HG02938 (cell line): ENCODE results near the gene SINHCAF.
A peak's percentile ranks its signal among the peaks of the same experiment; 100 is the strongest.
"Not testable (repeated sequence)": the region's sequence is repeated elsewhere in the genome, so short reads cannot be mapped to it uniquely, and the experiment has no call there.

Source experiments
- ATAC-seq: cut with Tn5 transposase; IDR thresholded peaks from one replicate; pipeline ENCODE4 v1.9.1; 2021; ENCODE audit warnings: mild to moderate bottlenecking, moderate library complexity; ENCODE audit not compliant: unreplicated experiment

SINHCAF gene

GRCh38 chr12:31325877-31326631, at the start of gene SINHCAF:
Gene SINHCAF (minus strand): TSS chr12:31326150. CDS start chr12:31298204, 27,946 bp downstream.
- ATAC-seq = peak; percentile 43

DNA sequence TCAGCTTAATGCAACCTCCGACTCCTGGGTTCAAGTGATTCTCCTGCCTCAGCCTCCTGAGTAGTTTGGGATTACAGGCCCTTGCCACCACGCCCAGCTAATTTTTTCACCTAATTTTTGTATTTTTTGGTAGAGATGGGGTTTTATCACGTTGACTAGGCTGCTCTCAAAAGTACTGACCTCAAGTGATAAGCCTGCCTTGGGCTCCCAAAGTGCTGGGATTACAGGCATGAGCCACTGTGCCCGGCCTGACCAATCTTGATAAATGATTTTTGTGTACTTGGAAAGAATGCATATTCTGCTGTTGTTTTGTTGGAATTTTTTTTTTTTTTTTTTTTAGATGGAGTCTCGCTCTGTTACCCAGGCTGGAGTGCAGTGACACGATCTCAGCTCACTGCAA, 49.5 kb upstream of the SINHCAF start:
- not testable (repeated sequence) for ATAC-seq

- no peak for ATAC-seq
Observed at GRCh38 chr12:31371256-31371620, 45.3 kb upstream of the SINHCAF start.

DNA sequence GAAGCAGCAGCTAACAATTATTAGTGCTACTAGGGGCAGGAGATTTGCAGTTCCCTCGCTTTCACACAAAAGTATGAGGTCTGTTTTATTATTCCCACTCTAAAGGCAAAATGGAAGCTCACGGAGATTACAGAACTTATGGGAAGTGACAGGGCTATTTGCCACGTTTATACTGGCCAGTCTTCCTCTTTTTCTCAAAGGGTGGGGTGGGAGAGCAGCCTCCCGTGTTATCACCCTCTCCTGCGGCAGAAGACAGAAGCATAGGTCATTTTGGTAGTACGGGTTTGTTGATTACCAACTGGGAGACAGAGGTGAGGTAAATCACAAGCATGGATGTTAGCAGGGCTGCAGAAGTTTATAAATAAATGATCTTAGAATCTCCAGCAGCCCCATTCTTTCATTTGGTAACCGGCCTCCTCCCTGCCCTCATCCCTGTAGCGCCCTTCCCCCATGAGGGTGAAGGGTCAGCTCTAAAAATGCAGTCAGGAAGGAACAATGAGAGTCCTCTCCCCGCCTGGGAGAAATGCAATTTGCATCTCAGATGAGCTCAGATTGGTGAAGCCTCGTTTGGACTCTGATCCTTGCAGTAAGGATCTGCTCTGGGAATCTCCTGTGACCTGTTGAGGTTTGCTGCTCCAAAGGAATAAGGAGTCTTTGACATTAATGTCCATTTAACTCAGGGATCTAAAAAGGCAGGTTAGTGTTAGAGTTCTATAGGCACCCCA, 44.7 kb upstream of the SINHCAF start:
- ATAC-seq = no peak

- ATAC-seq = no peak
Observed at GRCh38 chr12:31369712-31370521, 44.0 kb upstream of the SINHCAF start.

DNA sequence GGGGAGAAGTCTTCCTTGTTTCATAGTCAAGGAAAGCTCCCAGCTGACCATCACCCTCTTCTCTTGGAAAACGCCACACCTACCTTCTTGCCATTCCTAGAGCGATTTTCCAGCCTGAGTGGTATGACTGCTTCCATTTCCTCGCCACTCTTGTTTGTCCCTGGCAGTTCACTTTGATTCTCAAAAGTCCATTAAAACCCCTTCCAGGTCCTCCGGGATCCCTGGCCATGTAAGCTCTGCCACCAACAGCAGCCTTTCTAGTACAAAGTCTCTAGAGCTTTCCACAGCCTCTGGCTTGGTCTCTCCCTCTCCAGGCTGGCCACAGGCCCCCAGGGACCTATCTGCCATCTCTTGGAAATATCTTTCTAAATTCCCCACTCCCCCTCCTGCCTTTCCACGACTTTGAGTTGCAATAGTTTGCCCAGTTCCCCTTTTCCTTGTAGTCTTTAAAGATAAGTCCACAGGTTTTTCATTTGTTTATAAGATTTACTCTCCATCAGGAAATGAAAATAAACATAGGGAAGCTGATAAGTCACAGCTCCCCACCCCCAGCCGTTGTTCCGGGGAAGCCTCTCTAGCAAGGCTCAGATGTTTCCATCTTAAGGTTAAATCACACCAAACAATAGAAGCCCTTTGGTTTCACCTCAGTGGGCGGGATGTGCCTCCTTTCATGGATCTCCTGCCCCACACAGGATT, 42.9 kb upstream of the SINHCAF start:
- ATAC-seq = no peak

- no peak for ATAC-seq
Observed at GRCh38 chr12:31366104-31366621, 40.2 kb upstream of the SINHCAF start.

DNA sequence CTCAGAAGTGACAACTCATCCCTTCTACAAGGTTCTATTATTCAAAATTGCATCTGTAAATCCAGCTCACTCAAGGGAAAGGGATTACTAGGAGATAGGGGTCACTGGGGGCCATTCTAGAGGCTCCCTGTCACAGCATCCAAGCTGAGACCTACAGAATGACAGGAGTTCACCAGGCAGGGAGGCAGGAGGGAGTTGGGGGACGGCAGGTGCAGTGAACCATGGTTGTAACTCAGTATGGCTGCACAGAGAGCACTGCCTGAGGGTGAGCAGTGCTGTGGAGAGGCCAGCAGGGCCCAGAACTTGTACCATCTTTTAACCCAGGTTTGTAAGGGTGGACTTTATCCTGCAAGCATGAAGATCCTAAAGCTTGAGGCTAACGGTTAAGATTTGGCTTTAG, 37.9 kb upstream of the SINHCAF start:
- no peak for ATAC-seq

DNA sequence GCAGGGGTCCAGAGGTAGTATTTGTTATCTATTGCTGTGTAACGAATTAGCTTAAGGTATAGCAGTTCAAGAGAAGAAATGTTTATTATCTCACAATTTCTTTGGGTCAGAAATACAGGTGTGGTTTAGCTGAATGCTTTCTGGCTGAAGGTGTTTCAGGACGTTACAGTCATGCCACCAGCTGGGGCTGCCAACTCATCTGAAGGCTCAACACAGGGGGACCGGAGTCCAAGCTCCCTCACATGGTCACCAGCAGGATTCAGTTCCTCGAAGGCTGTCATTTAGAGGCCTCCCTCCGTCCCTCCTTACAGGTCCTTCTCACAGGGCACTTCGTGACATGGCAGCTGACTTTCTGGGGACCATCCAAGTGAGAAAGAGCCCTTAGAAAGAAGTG, 37.5 kb upstream of the SINHCAF start:
- ATAC-seq = peak; percentile 28

DNA sequence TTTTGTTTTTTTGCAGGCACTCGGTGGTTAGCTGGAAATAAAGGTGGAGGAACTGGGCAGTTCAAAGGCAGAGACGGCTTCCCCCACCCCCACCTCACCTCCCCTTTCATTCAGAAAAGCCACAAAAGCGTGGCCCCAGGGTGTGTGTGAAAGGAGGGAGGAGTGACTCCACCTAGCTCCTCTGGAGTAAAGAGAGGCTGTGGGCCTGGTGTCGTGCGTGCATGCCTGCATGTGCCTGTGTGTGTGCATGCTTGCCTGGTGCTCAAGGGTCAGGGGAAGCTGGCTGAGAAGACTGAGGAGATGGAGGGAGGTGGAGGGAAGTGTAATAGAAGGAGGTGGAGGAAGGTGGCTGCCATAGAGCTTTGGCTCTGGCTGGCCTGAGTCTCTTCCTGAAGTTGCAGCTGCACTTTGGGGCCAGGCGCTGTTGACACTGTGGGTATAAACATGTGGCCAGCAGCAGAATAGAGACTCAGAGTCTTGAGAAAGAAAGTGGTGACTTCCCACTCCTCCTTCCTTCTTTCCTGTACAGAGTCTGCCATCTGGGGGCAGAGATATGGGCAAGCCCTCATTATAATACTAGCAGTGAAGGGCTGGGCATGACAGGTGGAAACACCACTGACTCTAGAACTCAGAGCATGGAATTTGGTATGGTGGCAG, 36.9 kb upstream of the SINHCAF start:
- peak; percentile 53 for ATAC-seq

DNA sequence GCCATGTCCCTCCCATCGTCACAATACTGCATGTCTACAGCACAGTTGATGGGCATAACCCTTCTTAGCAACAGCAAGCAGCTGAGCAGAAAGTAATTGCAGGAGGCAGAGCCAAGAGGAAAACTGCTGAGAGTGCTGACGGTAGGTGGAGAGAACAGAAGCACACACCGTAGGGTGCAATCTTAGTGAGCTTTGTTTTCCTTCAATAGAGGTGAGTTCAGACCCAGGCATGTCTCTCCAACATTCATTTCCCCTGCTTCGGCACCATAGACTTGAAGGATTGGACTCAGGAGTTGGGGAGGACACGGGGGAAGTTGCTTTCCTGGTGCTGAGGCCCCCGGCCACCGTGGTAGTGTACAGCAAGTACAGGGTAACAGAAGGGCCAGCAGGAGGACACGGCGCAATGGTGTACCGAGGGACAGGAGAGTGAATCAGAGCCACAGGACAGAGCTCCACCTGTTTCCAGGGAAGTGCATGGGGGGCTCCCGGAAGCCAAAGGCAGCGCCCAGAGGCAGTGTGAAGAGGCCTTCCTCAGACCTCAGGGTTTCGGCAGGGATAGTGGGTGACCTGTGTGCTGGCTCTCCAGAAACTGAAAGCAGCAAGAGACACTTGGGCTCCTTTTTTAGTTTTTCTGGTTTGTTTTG, 36.3 kb upstream of the SINHCAF start:
- peak; percentile 12 for ATAC-seq

DNA sequence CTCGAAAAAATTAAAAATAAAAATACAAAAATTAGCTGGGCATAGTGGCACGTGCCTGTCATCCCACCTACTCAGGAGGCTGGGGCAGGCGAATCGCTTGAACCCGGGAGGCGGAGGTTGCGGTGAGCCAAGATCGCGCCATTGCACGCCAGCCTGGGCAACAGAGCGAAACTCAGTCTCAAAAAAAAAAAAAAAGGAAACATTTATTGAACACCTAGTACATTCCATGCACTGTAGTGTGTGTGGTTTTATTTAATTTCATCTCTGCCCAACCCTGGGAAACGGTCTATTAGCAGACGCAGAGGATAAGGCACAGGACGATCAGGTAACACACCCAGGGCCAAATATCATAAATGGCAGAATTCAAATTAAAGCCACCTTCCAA, 35.8 kb upstream of the SINHCAF start:
- ATAC-seq = no peak

GRCh38 chr12:31355747-31356107, 29.8 kb upstream of the SINHCAF start:
- ATAC-seq = no peak

DNA sequence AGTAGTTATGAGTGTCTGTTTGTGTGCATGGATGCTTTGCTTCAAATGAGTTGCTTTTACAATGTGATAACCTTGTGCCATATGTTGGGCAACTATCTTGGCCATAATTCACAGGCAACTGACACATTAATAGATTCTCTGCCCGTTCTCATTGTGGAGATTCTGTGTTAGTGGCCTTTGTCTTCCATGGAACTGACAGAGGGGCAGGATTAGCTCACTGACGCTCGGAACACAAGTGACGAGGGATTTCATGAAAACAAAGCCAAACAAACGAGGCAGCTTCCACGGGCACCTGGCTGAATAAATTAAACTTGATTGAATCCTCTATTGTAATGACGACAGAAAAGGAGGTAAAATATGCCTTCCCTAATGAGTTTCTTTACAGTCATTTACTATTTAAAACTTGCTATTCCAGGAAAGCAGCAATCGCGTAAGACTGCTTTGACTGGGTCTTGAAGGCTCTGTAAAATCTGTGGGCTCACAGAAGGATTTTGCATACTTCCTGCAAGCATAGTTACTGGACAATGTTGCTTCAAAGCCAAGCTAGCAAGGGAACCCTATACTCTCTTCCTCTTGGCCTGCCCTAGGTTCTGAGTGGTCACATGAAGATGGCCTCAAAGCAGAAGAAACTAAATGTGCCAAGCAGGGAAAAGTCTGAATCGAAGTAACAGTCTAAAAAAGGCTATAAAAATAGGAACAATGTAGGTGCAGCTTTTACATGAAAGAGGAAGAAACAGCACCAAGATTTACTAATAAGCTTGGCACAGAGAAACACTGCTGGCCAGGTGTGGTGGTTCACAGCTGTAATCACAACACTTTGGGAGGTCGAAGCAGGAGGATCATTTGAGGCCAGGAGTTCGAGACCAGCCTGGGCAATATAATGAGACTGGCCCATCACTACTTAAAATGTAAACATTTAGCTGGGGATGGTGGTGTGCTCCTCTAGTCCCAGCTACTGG, 28.1 kb upstream of the SINHCAF start:
- ATAC-seq = no peak

- ATAC-seq = no peak
Observed at GRCh38 chr12:31346267-31346666, 20.3 kb upstream of the SINHCAF start.

DNA sequence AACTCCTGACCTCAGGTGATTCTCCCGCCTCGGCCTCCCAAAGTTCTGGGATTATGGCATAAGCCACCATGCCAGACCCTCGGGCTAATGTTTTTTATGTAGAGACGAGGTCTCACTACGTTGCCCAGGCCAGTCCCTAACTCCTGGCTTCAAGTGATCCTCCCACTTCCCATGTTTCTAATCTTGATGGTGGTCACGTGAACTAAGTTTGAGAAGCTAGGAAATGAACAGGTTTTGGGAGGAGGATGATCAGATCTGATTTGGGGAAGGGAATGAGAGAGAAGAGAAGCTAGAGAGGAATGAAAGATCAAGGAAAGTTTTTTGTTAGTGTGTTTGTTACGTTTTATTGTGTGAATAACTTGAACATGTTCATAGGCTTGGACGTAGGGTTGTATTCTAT, 17.2 kb upstream of the SINHCAF start:
- no peak for ATAC-seq

DNA sequence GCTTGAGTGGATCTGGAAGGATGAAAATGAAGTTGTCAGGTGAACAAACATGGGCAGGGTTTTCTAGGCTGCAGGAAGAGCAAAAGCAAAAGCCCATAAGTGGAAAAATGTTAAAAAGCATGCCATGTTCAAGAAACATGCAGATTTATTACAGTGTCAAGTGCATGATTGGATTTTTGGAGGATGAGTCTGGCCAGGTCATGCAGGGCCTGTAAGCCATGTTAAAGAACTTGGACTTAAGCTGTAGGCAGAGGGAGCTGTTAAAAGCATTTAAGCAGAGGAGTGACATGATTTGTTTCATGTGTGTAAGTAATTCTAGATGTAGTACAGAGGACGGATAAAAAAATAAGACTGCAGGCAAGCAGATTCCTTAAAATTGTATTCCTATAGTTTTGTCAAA, 16.3 kb upstream of the SINHCAF start:
- no peak for ATAC-seq

DNA sequence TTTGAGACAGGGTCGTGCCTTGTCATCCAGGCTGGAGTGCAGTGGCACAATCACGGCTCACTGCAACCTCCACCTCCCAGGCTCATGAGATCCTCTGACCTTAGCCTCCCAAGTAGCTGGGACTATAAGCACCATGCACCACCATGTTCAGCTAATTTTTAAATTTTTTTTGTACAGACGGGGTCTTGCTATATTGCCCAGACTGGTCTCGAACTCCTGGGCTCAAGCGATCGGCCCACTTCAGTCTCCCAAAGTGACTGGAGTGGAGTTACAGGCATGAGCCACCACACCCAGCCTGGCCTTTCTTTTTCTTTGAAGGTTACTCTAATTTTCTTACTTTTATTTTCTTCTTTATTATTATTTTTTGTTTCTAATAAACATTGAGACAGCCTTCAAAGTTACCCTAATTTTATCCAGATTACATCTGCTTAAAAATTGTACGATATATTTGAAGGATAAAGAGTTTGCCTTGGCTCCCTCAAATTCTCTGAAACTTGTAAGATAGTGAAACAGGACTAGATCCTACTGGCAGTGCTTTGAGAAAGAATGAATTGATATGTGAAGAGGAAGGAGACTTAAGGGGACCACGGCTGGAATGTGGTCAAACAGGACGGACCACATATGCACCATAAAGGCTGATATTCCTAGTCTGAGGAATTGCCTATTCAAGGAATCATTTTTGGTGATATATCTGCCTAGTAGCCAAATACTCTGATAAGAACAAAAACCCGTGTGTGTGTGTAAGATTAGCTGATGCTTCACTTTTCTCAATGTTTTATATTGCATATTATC, 14.1 kb upstream of the SINHCAF start:
- ATAC-seq = no peak
